GM23338 (cell line): ENCODE data around the gene AAGAB. TPM values are rescaled to one million over a fixed set of nuclear protein-coding genes. Genes with fewer than 3 reads are reported as not detected.

Experiments
- ATAC-seq: fragments of 200-7000 bp; cut with Tn5 transposase; 3 replicates; pipeline ENCODE4 v1.9.1; 2020
- DNase-seq: peaks from one replicate; pipeline ENCODE4 v3.0.0-alpha.2; 2015; ENCODE audit warnings: low spot score
- H2AFZ ChIP-seq: fragments of 200-600 bp; sonication (generic); 2 replicates; pipeline ENCODE4 v1.8.0; 2016; ENCODE audit warnings: antibody characterized with exemption, mild to moderate bottlenecking, moderate library complexity
- H3F3A ChIP-seq: fragments of 200-600 bp; sonication (generic); replicated peaks from 2 replicates; pipeline ENCODE4 v1.8.0; 2017; ENCODE audit warnings: antibody characterized with exemption, mixed run types, low read depth
- H3K27ac ChIP-seq: fragments of 200-600 bp; sonication (generic); 2 replicates; pipeline ENCODE4 v1.6.1; 2016; ENCODE audit warnings: low read depth
- H3K27me3 ChIP-seq: fragments of 200-600 bp; sonication (generic); 2 replicates; pipeline ENCODE4 v1.8.0; 2016; ENCODE audit warnings: mild to moderate bottlenecking, mixed run types, moderate library complexity; ENCODE audit not compliant: insufficient read depth
- H3K36me3 ChIP-seq: fragments of 200-600 bp; sonication (generic); 2 replicates; pipeline ENCODE4 v1.8.0; 2016; ENCODE audit warnings: mild to moderate bottlenecking; ENCODE audit not compliant: insufficient read depth
- H3K4me1 ChIP-seq: fragments of 200-600 bp; sonication (generic); 2 replicates; pipeline ENCODE4 v1.8.0; 2016; ENCODE audit warnings: mild to moderate bottlenecking, moderate library complexity; ENCODE audit not compliant: insufficient read depth
- H3K4me2 ChIP-seq: fragments of 200-600 bp; sonication (generic); 2 replicates; pipeline ENCODE4 v1.7.1; 2017; ENCODE audit warnings: mixed run types
- H3K4me3 ChIP-seq: fragments of 200-600 bp; sonication (generic); 2 replicates; pipeline ENCODE4 v1.6.1; 2016; ENCODE audit warnings: mixed run types
- H3K79me2 ChIP-seq: fragments of 200-600 bp; sonication (generic); replicated peaks from 2 replicates; pipeline ENCODE4 v1.8.0; 2017; ENCODE audit warnings: mild to moderate bottlenecking; ENCODE audit not compliant: insufficient read depth
- H3K9me2 ChIP-seq: fragments of 200-600 bp; sonication (generic); 2 replicates; pipeline ENCODE4 v1.8.0; 2017; ENCODE audit not compliant: insufficient read depth
- H4K20me1 ChIP-seq: fragments of 200-600 bp; sonication (generic); replicated peaks from 2 replicates; pipeline ENCODE4 v1.8.0; 2017; ENCODE audit warnings: mild to moderate bottlenecking; ENCODE audit not compliant: insufficient read depth
- H3K27ac Mint-ChIP-seq: 2 replicates; pipeline ENCODE4 v1.8.0; 2020; ENCODE audit warnings: inconsistent platforms, mild to moderate bottlenecking, moderate library complexity, mixed read lengths
- H3K27me3 Mint-ChIP-seq: 3 replicates; pipeline ENCODE4 v1.8.0; 2022; ENCODE audit warnings: low read depth, mild to moderate bottlenecking, moderate library complexity, mixed read lengths, inconsistent platforms; ENCODE audit not compliant: insufficient read depth, poor library complexity
- H3K36me3 Mint-ChIP-seq: 3 replicates; pipeline ENCODE4 v1.8.0; 2021; ENCODE audit warnings: low read depth, mild to moderate bottlenecking, inconsistent platforms, moderate library complexity, mixed read lengths
- H3K4me1 Mint-ChIP-seq: 3 replicates; pipeline ENCODE4 v1.8.0; 2020; ENCODE audit warnings: mild to moderate bottlenecking, inconsistent platforms, mixed read lengths
- H3K4me3 Mint-ChIP-seq: 3 replicates; pipeline ENCODE4 v1.8.0; 2021; ENCODE audit warnings: moderate library complexity, mild to moderate bottlenecking, inconsistent platforms, mixed read lengths
- H3K9me3 Mint-ChIP-seq: 3 replicates; pipeline ENCODE4 v1.8.0; 2020; ENCODE audit warnings: moderate library complexity, mild to moderate bottlenecking, inconsistent platforms, mixed read lengths
- CREB1 ChIP-seq: fragments of 250-450 bp; sonication (Bioruptor Pico); IDR thresholded peaks from 2 replicates; pipeline ENCODE4 v1.5.0; 2020; ENCODE audit warnings: low read depth, mild to moderate bottlenecking, moderate library complexity
- JUNB ChIP-seq: IDR thresholded peaks from one replicate; pipeline ENCODE4 v1.6.1; 2016; ENCODE audit warnings: antibody characterized with exemption; ENCODE audit not compliant: unreplicated experiment
- POLR2AphosphoS5 ChIP-seq: IDR thresholded peaks from 2 replicates; pipeline ENCODE4 v1.6.1; 2016; ENCODE audit warnings: antibody characterized with exemption, low read depth
- STAT1 ChIP-seq: IDR thresholded peaks from one replicate; pipeline ENCODE4 v1.6.1; 2016; ENCODE audit warnings: antibody characterized with exemption; ENCODE audit not compliant: unreplicated experiment
- ZNF331 ChIP-seq: fragments of 250-450 bp; sonication (Bioruptor Pico); IDR thresholded peaks from 2 replicates; pipeline ENCODE4 v1.5.0; 2020; ENCODE audit warnings: low read depth, mild to moderate bottlenecking, moderate library complexity
- polyA plus RNA-seq: library from polyadenylated mRNA; unstranded; fragments of >200 nt; fragmentation: Nextera tagmentation; extraction: Ambion mirVana; gene quantifications from 2 replicates; pipeline ENCODE4 v1.2.1, GENCODE V29; 2016
- total RNA-seq: library from RNA; depleted of rRNA; stranded (reverse); fragments of >200 nt; shearing (Covaris generic); gene quantifications from 2 replicates; pipeline ENCODE4 v1.2.3, GENCODE V29; 2014
- TF ChIP-seq, protein P1 (sequence below): fragments of 250-450 bp; sonication (Bioruptor Pico); IDR thresholded peaks from 2 replicates; pipeline ENCODE4 v1.5.0; 2020; ENCODE audit warnings: mild to moderate bottlenecking, moderate library complexity
- TF ChIP-seq, protein P2 (sequence below), 2 experiments: fragments of 200-600 bp in 1 of 2; sonication (generic) in 1 of 2; conservative IDR thresholded peaks; 2 replicates each; pipeline versions ENCODE4 v1.5.1 to v1.6.1; 2016 to 2017; ENCODE audit warnings: antibody characterized with exemption in 2 of 2, low read depth in 2 of 2, mild to moderate bottlenecking in 2 of 2, moderate library complexity in 1 of 2

Gene AAGAB
- total and polyA plus RNA-seq, 2 experiments from 2014 or later, result 20.8 to 42.8 TPM

DNA sequence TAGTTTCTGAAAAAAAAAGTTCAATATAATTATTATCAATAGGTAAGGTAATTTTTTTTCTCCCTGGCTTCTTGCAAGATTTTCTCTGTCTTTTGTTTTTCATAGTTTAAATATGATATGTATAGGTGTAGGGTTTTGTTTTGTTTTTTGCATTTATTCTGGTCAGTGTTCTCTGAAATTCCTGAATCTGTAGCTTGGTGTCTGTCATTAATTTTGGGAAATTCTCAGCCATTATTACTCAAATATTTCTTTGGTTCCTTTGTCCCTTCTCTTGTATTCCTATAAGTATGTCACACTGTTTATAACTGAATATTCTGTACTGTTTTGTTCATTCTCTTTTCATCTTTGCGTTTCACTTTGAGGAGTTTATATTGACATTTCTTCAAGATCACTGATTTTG is 22.2 kb upstream of the AAGAB start (continued):
- TF ChIP-seq, protein P1, sequence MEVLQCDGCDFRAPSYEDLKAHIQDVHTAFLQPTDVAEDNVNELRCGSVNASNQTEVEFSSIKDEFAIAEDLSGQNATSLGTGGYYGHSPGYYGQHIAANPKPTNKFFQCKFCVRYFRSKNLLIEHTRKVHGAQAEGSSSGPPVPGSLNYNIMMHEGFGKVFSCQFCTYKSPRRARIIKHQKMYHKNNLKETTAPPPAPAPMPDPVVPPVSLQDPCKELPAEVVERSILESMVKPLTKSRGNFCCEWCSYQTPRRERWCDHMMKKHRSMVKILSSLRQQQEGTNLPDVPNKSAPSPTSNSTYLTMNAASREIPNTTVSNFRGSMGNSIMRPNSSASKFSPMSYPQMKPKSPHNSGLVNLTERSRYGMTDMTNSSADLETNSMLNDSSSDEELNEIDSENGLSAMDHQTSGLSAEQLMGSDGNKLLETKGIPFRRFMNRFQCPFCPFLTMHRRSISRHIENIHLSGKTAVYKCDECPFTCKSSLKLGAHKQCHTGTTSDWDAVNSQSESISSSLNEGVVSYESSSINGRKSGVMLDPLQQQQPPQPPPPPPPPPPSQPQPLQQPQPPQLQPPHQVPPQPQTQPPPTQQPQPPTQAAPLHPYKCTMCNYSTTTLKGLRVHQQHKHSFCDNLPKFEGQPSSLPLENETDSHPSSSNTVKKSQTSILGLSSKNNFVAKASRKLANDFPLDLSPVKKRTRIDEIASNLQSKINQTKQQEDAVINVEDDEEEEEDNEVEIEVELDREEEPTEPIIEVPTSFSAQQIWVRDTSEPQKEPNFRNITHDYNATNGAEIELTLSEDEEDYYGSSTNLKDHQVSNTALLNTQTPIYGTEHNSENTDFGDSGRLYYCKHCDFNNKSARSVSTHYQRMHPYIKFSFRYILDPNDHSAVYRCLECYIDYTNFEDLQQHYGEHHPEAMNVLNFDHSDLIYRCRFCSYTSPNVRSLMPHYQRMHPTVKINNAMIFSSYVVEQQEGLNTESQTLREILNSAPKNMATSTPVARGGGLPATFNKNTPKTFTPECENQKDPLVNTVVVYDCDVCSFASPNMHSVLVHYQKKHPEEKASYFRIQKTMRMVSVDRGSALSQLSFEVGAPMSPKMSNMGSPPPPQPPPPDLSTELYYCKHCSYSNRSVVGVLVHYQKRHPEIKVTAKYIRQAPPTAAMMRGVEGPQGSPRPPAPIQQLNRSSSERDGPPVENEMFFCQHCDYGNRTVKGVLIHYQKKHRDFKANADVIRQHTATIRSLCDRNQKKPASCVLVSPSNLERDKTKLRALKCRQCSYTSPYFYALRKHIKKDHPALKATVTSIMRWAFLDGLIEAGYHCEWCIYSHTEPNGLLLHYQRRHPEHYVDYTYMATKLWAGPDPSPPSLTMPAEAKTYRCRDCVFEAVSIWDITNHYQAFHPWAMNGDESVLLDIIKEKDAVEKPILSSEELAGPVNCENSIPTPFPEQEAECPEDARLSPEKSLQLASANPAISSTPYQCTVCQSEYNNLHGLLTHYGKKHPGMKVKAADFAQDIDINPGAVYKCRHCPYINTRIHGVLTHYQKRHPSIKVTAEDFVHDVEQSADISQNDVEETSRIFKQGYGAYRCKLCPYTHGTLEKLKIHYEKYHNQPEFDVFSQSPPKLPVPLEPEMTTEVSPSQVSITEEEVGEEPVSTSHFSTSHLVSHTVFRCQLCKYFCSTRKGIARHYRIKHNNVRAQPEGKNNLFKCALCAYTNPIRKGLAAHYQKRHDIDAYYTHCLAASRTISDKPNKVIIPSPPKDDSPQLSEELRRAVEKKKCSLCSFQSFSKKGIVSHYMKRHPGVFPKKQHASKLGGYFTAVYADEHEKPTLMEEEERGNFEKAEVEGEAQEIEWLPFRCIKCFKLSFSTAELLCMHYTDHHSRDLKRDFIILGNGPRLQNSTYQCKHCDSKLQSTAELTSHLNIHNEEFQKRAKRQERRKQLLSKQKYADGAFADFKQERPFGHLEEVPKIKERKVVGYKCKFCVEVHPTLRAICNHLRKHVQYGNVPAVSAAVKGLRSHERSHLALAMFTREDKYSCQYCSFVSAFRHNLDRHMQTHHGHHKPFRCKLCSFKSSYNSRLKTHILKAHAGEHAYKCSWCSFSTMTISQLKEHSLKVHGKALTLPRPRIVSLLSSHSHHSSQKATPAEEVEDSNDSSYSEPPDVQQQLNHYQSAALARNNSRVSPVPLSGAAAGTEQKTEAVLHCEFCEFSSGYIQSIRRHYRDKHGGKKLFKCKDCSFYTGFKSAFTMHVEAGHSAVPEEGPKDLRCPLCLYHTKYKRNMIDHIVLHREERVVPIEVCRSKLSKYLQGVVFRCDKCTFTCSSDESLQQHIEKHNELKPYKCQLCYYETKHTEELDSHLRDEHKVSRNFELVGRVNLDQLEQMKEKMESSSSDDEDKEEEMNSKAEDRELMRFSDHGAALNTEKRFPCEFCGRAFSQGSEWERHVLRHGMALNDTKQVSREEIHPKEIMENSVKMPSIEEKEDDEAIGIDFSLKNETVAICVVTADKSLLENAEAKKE (CRISPR knock-in tag), result no peak

DNA sequence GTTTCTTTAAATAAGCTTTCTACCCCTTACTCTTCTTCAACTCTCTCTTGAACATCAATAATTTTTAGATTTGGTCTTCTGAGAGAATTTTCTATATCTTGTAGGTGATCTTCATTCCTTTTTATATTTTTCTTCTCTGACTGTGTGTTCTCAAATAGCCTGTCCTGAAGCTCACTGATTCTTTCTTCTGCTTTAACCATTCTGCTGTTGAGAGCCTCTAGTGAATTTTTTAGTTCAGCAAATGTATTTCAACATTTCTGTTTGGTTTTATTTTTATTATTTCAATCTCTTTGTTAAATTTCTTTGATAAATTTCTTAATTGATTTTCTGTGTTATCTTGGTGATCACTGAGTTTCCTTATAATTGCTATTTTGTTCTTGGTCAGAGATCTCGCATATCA is 19.8 kb upstream of the AAGAB start:
- Histone ChIP-seq H3K4me3 (no peak overlapping the region), H3K4me1 (peaks cover 10% of the 10 kb centered on the region), H4K20me1 (no peaks in the 10 kb centered on the region), H3F3A (no peaks in the 10 kb centered on the region), H3K4me2 (no peak overlapping the region), H3K79me2 (no peaks in the 10 kb centered on the region), H3K27ac (no peak overlapping the region), H3K9me2 (no peaks in the 10 kb centered on the region), H3K36me3 (no peaks in the 10 kb centered on the region), H2AFZ (no peak overlapping the region), H3K27me3 (no peaks in the 10 kb centered on the region)
- no peak overlapping the region for H3K4me3 Mint-ChIP-seq
- H3K4me1 Mint-ChIP-seq, result peaks cover 6% of the 10 kb centered on the region; the same call in 1 of the 3 replicates
- H3K27ac Mint-ChIP-seq, result no peak overlapping the region
- H3K9me3 Mint-ChIP-seq, result no peaks in the 10 kb centered on the region
- no peaks in the 10 kb centered on the region for H3K36me3 Mint-ChIP-seq
- DNase-seq (no peak), ATAC-seq (no peak)
- H3K27me3 Mint-ChIP-seq, result no peaks in the 10 kb centered on the region
- TF ChIP-seq CREB1 (CRISPR knock-in tag), result no peak
- TF ChIP-seq, protein P2, sequence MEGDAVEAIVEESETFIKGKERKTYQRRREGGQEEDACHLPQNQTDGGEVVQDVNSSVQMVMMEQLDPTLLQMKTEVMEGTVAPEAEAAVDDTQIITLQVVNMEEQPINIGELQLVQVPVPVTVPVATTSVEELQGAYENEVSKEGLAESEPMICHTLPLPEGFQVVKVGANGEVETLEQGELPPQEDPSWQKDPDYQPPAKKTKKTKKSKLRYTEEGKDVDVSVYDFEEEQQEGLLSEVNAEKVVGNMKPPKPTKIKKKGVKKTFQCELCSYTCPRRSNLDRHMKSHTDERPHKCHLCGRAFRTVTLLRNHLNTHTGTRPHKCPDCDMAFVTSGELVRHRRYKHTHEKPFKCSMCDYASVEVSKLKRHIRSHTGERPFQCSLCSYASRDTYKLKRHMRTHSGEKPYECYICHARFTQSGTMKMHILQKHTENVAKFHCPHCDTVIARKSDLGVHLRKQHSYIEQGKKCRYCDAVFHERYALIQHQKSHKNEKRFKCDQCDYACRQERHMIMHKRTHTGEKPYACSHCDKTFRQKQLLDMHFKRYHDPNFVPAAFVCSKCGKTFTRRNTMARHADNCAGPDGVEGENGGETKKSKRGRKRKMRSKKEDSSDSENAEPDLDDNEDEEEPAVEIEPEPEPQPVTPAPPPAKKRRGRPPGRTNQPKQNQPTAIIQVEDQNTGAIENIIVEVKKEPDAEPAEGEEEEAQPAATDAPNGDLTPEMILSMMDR (conservative IDR thresholded peaks at IDR 0.05; ENCODE audit: low read depth in 2 of 2), result no peak
- TF ChIP-seq ZNF331 (CRISPR knock-in tag), result no peak
- TF ChIP-seq, protein P1 (CRISPR knock-in tag), result no peak
- TF ChIP-seq JUNB, result no peak
- TF ChIP-seq STAT1, result no peak
- TF ChIP-seq POLR2AphosphoS5, result no peak
